Mucosa of stomach (tissue), 1 donor: ENCODE measurements around the gene ATF7IP.

Experiments
- H3K27me3 ChIP-seq: one replicate; pipeline ENCODE4 v1.7.0; 2013; ENCODE audit warnings: mild to moderate bottlenecking, low read length; ENCODE audit not compliant: control insufficient read depth, insufficient read depth
- H3K36me3 ChIP-seq: one replicate; pipeline ENCODE4 v1.7.0; 2013; ENCODE audit warnings: low read length; ENCODE audit not compliant: control insufficient read depth, insufficient read depth
- H3K4me1 ChIP-seq: one replicate; pipeline ENCODE4 v1.7.0; 2013; ENCODE audit warnings: mild to moderate bottlenecking, low read length; ENCODE audit not compliant: control insufficient read depth, insufficient read depth
- H3K4me3 ChIP-seq: one replicate; pipeline ENCODE4 v1.7.0; 2013; ENCODE audit warnings: low read length
- H3K9ac ChIP-seq: one replicate; pipeline ENCODE4 v1.7.0; 2013; ENCODE audit warnings: mild to moderate bottlenecking, low read length, moderate library complexity
- H3K9me3 ChIP-seq: one replicate; pipeline ENCODE4 v1.7.0; 2013; ENCODE audit warnings: mild to moderate bottlenecking, low read length, moderate library complexity; ENCODE audit not compliant: control insufficient read depth
- donor health status: Pancreatic carcinoma.

Gene ATF7IP

GRCh38 chr12:14479004-14479403 lies 113.5 kb downstream of the ATF7IP start:
- Histone ChIP-seq H3K4me3 (no peak overlapping the region), H3K9me3 (no peaks in the 10 kb centered on the region), H3K4me1 (no peaks in the 10 kb centered on the region), H3K9ac (no peak overlapping the region), H3K36me3 (no peaks in the 10 kb centered on the region), H3K27me3 (no peaks in the 10 kb centered on the region)

GRCh38 chr12:14481201-14481600 lies 115.7 kb downstream of the ATF7IP start:
- Histone ChIP-seq H3K9ac (no peak overlapping the region), H3K27me3 (no peaks in the 10 kb centered on the region), H3K4me1 (no peaks in the 10 kb centered on the region), H3K36me3 (peaks cover 4% of the 10 kb centered on the region), H3K9me3 (no peaks in the 10 kb centered on the region), H3K4me3 (no peak overlapping the region)

GRCh38 chr12:14482361-14482760 lies 116.9 kb downstream of the ATF7IP start:
- no peak overlapping the region for H3K4me3 ChIP-seq
- H3K4me1 ChIP-seq, result no peaks in the 10 kb centered on the region
- no peaks in the 10 kb centered on the region for H3K9me3 ChIP-seq
- no peaks in the 10 kb centered on the region for H3K27me3 ChIP-seq
- H3K36me3 ChIP-seq, result peaks cover 4% of the 10 kb centered on the region
- no peak overlapping the region for H3K9ac ChIP-seq

- Histone ChIP-seq H3K36me3 (peaks cover 4% of the 10 kb centered on the region), H3K9me3 (no peaks in the 10 kb centered on the region)
These were observed 117.4 kb downstream of the ATF7IP start for GRCh38 chr12:14482886-14483285.

GRCh38 chr12:14495326-14495725 lies 129.8 kb downstream of the ATF7IP start:
- no peak overlapping the region for H3K9ac ChIP-seq
- H3K36me3 ChIP-seq, result peaks cover 4% of the 10 kb centered on the region
- no peak overlapping the region for H3K4me3 ChIP-seq
- no peaks in the 10 kb centered on the region for H3K27me3 ChIP-seq
- no peaks in the 10 kb centered on the region for H3K9me3 ChIP-seq
- H3K4me1 ChIP-seq, result no peaks in the 10 kb centered on the region

More at GRCh38 chr12:14482886-14483285, 117.4 kb downstream of the ATF7IP start:
- H3K4me1 ChIP-seq, result no peaks in the 10 kb centered on the region
- no peak overlapping the region for H3K4me3 ChIP-seq
- no peak overlapping the region for H3K9ac ChIP-seq
- no peaks in the 10 kb centered on the region for H3K27me3 ChIP-seq

GRCh38 chr12:14505626-14506596 lies 140.4 kb downstream of the ATF7IP start:
- Histone ChIP-seq H3K4me1 (no peaks in the 10 kb centered on the region), H3K9ac (no peak overlapping the region), H3K27me3 (no peaks in the 10 kb centered on the region), H3K4me3 (no peak overlapping the region), H3K9me3 (no peaks in the 10 kb centered on the region), H3K36me3 (no peaks in the 10 kb centered on the region)

GRCh38 chr12:14510574-14510973 lies 145.1 kb downstream of the ATF7IP start:
- H3K27me3 ChIP-seq, result no peaks in the 10 kb centered on the region
- no peak overlapping the region for H3K4me3 ChIP-seq
- H3K4me1 ChIP-seq, result peaks cover 6% of the 10 kb centered on the region
- no peaks in the 10 kb centered on the region for H3K36me3 ChIP-seq
- no peaks in the 10 kb centered on the region for H3K9me3 ChIP-seq
- H3K9ac ChIP-seq, result no peak overlapping the region

- peaks cover 6% of the 10 kb centered on the region for H3K4me1 ChIP-seq
- no peak overlapping the region for H3K9ac ChIP-seq
- H3K36me3 ChIP-seq, result no peaks in the 10 kb centered on the region
- no peak overlapping the region for H3K4me3 ChIP-seq
- no peaks in the 10 kb centered on the region for H3K27me3 ChIP-seq
- H3K9me3 ChIP-seq, result no peaks in the 10 kb centered on the region
These were observed 148.8 kb downstream of the ATF7IP start for GRCh38 chr12:14514154-14514842.

- Histone ChIP-seq H3K36me3 (no peaks in the 10 kb centered on the region), H3K27me3 (no peaks in the 10 kb centered on the region), H3K9me3 (no peaks in the 10 kb centered on the region), H3K4me3 (no peak overlapping the region), H3K4me1 (peaks cover 6% of the 10 kb centered on the region), H3K9ac (no peak overlapping the region)
These were observed 149.5 kb downstream of the ATF7IP start for GRCh38 chr12:14514946-14515345.

GRCh38 chr12:14521822-14522221 lies 156.3 kb downstream of the ATF7IP start:
- no peaks in the 10 kb centered on the region for H3K27me3 ChIP-seq
- H3K36me3 ChIP-seq, result no peaks in the 10 kb centered on the region
- no peaks in the 10 kb centered on the region for H3K4me1 ChIP-seq
- no peak overlapping the region for H3K9ac ChIP-seq
- no peak overlapping the region for H3K4me3 ChIP-seq
- H3K9me3 ChIP-seq, result no peaks in the 10 kb centered on the region

- no peaks in the 10 kb centered on the region for H3K9me3 ChIP-seq
These were observed 160.5 kb downstream of the ATF7IP start for GRCh38 chr12:14525964-14526363.

GRCh38 chr12:14532152-14532551 lies 166.7 kb downstream of the ATF7IP start:
- no peaks in the 10 kb centered on the region for H3K9me3 ChIP-seq
- H3K9ac ChIP-seq, result no peak overlapping the region
- no peaks in the 10 kb centered on the region for H3K4me1 ChIP-seq

More at GRCh38 chr12:14525964-14526363, 160.5 kb downstream of the ATF7IP start:
- H3K4me3 ChIP-seq, result no peak overlapping the region
- no peaks in the 10 kb centered on the region for H3K27me3 ChIP-seq
- no peaks in the 10 kb centered on the region for H3K4me1 ChIP-seq
- H3K9ac ChIP-seq, result no peak overlapping the region
- H3K36me3 ChIP-seq, result no peaks in the 10 kb centered on the region

More at GRCh38 chr12:14532152-14532551, 166.7 kb downstream of the ATF7IP start:
- Histone ChIP-seq H3K4me3 (no peak overlapping the region), H3K36me3 (no peaks in the 10 kb centered on the region), H3K27me3 (no peaks in the 10 kb centered on the region)
